Left lung (tissue), 10 donors: ENCODE data around the gene NRN1. TPM values are rescaled to one million over a fixed set of nuclear protein-coding genes. Genes with fewer than 3 reads are reported as not detected.
A peak's percentile ranks its signal among the peaks of the same experiment; 100 is the strongest.

ENCODE experiments used
- ATAC-seq: fragments of 200-7000 bp; cut with Tn5 transposase; one replicate; pipeline ENCODE4 v1.9.1; 2020; ENCODE audit warnings: moderate library complexity
- DNase-seq, 4 donors: peaks; one replicate each; pipeline ENCODE4 v3.0.0-alpha.2; 2013 to 2020
- H3K27ac ChIP-seq, 2 donors: fragments of 200-600 bp; sonication (generic) in 1 of 2; one replicate each; pipeline versions ENCODE4 v1.5.0 to v1.8.0; 2020 to 2021
- H3K27me3 ChIP-seq, 2 donors: fragments of 200-600 bp; sonication (generic) in 1 of 2; one replicate each; pipeline versions ENCODE4 v1.5.0 to v1.8.0; 2020 to 2021
- H3K36me3 ChIP-seq, 2 donors: fragments of 200-600 bp; sonication (generic) in 1 of 2; one replicate each; pipeline versions ENCODE4 v1.5.0 to v1.8.0; 2020 to 2021
- H3K4me1 ChIP-seq, 2 donors: fragments of 200-600 bp; one replicate each; pipeline ENCODE4 v1.8.0; 2021
- H3K4me3 ChIP-seq, 2 donors: fragments of 200-600 bp; sonication (generic) in 1 of 2; one replicate each; pipeline versions ENCODE4 v1.5.0 to v1.8.0; 2020 to 2021; ENCODE audit warnings: mild to moderate bottlenecking in 1 of 2
- H3K9me3 ChIP-seq, 2 donors: fragments of 200-600 bp; sonication (generic) in 1 of 2; one replicate each; pipeline versions ENCODE4 v1.5.0 to v1.8.0; 2020 to 2021
- CTCF ChIP-seq, 2 donors: fragments of 200-600 bp; sonication (generic) in 1 of 2; IDR thresholded peaks; one replicate each; pipeline versions ENCODE4 v1.5.0 to v1.8.0; 2021; ENCODE audit warnings: antibody characterized with exemption in 2 of 2
- intact Hi-C, 2 donors: fragments of 100-400 bp; cut with DNase I; formaldehyde crosslinking; loops; one replicate each; pipeline versions ENCODE4 v1.11.2 to v1.14.2; 2022
- polyA plus RNA-seq, 6 donors: library from polyadenylated mRNA; unstranded; fragments of 120-200 nt; gene quantifications; one replicate each; pipeline ENCODE4 v1.2.1, GENCODE V29; 2013; ENCODE audit not compliant: insufficient read length in 6 of 6
- total RNA-seq, 2 donors: library from RNA; stranded (reverse); fragmentation: NEBNext Ultra II Directional; extraction: Animal tissue kit (Norgen Biotek cat#: 25700); gene quantifications; one replicate each; pipeline ENCODE4 v1.2.1, GENCODE V29; 2021
- donor health status: DM: no; HTN: yes; CAD: no.
- donor health status: DM: no; HTN: no; CAD: no.

NRN1 gene
- total and polyA plus RNA-seq, 8 donors = 6.5 to 12.9 (median 9.9) TPM

DNA sequence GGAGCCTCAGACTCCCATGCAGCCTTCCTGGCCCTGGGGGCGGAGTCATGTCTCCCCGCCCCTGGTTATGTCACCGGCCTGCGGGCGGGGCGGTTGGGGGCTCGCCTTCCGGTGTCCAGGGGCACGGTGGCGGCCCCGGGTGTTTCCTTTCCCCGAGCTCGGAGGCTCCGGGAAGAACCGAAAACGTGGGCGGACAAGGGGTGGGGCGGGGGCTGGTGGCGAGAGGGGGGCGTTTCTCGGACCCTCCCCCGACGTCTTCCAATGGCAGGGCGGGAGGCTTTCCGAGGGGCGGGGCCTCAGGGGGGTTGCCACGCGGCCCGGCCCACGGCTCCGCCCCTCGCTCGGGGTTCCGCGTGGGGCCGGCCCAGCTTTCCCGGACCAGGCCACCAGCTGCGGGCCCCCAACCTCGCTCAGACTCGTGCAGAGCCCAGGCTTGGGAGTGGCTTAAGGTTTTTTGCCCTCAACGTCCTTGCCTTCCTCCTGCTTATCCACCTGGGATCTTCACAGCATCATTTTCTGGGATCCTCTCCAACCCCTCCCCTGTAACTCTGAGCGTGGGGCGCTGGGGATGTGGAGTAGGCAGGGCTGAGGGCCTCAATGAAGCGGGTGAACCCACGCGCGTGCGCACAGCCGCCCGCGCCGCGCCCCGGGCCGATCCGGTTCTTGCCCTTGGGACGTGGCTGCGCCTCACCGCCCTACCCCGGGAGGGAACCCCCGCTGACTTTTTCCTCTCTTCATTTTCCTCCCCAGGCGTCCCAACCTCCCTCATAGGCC, 2.1 kb upstream of the NRN1 start:
- Histone ChIP-seq H3K4me3 (peak overlapping the region; percentile 31 to 50), H3K27me3 (peaks cover 58 to 99% of the 10 kb centered on the region in 2 donors), H3K9me3 (no peaks in the 10 kb centered on the region), H3K36me3 (no peaks in the 10 kb centered on the region), H3K27ac (peak overlapping the region; percentile 26), H3K4me1 (peaks cover 5 to 48% of the 10 kb centered on the region in 2 donors)
- intact Hi-C loops = no loop called here
- peak; percentile 93 for ATAC-seq
- TF ChIP-seq CTCF (IDR thresholded peaks at IDR 0.05) = no peak
- peak in 3 of 4 donors; percentile 67 to 89 (median 81) for DNase-seq

DNA sequence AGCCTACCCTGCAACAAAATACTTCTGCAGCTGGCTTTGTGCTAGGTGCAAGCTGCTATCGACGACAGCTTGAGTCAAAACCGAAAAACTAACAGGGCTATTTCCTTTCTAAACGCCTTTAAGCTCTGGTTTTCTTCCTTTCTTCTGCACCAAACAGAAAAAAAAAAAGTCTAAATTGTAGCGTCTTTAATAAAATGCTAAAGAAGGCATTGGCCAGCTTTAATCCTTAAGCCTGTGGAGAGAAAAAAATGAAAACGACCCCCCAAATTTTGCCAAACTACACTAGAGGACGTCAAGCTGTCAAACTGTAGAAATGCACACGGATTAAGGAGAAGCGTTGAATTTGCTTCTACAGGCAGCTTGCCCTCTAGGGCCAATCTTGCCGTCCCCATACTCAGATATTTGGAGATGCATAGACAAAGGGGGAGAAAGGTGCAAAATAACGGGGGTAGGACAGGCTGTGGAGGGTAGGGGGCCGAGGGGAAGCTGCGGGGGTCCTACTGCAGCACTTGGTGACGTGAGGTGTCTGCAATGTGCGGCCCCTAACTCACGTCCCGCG, 1.4 kb upstream of the NRN1 start:
- Histone ChIP-seq H3K27ac (peak overlapping the region; percentile 26), H3K4me3 (peak overlapping the region; percentile 31 to 50), H3K27me3 (peaks cover 64 to 99% of the 10 kb centered on the region in 2 donors), H3K4me1 (peaks cover 5 to 55% of the 10 kb centered on the region in 2 donors), H3K9me3 (no peaks in the 10 kb centered on the region), H3K36me3 (no peaks in the 10 kb centered on the region)
- ATAC-seq = peak; percentile 6
- no peak for DNase-seq
- no peak for TF ChIP-seq CTCF (IDR thresholded peaks at IDR 0.05)
- intact Hi-C loops = no loop called here

DNA sequence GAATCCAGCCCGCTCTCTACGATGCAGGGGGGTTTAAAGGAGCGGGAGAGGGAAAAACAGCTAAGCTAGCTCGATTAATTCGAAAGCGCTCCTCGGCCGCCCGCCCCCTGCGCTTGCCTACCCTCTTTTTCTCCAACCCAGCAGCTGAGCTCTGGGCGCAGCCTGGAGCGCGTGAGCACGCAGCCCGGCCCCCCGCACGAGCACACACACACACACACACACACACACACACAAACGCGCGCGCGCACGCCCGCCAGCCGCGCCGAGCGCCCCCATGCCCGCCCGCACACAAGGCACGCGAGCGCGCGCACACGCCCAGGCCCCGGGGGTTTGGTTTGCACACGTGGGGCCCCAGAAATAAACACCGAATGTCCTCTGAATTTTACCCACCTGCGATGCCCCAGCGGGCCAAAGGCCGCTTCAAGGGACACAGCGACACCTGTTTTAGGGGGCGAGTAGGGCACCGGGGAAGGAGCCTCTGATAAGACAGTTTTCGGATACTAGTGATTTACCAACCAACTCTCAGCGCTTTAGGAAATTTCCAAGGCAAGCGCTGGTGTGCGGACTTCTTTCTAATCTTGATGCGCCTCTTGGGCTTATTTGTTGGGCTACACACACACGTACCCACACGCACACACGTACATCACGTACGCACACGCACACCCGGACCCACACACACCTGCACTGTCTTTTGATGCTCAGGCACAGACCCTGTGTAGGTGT, 802 bp upstream of the NRN1 start:
- intact Hi-C loops = no loop called here
- DNase-seq (no peak), ATAC-seq (no peak)
- Histone ChIP-seq H3K27ac (peak overlapping the region; percentile 13 to 28), H3K27me3 (peaks cover 71 to 99% of the 10 kb centered on the region in 2 donors), H3K36me3 (no peaks in the 10 kb centered on the region), H3K4me3 (peak overlapping the region; percentile 9 to 50), H3K4me1 (peaks cover 5 to 62% of the 10 kb centered on the region in 2 donors), H3K9me3 (no peaks in the 10 kb centered on the region)
- no peak for TF ChIP-seq CTCF (IDR thresholded peaks at IDR 0.05)

- Histone ChIP-seq H3K4me1 (peaks cover 5 to 68% of the 10 kb centered on the region in 2 donors), H3K27me3 (peaks cover 86 to 100% of the 10 kb centered on the region in 2 donors), H3K4me3 (peak overlapping the region in 1 of 2 donors; percentile 50), H3K9me3 (no peaks in the 10 kb centered on the region), H3K36me3 (no peaks in the 10 kb centered on the region), H3K27ac (peak overlapping the region in 1 of 2 donors; percentile 45)
- ATAC-seq (no peak), DNase-seq (no peak)
- no peak for TF ChIP-seq CTCF (IDR thresholded peaks at IDR 0.05)
- intact Hi-C loops = no loop called here
These were observed 708 bp downstream of the NRN1 start for GRCh38 chr6:6006006-6006427.
